HG02759 (cell line): ENCODE results near the gene NDUFS6.
"Not testable (repeated sequence)": the region's sequence is repeated elsewhere in the genome, so short reads cannot be mapped to it uniquely, and the experiment has no call there.

Experiments used
- ATAC-seq: cut with Tn5 transposase; IDR thresholded peaks from one replicate; pipeline ENCODE4 v1.9.1; 2021; ENCODE audit warnings: mild to moderate bottlenecking, moderate library complexity; ENCODE audit not compliant: unreplicated experiment

The NDUFS6 gene

GRCh38 chr5:1830571-1831228 lies 29.5 kb downstream of the NDUFS6 start:
- no peak for ATAC-seq

- no peak for ATAC-seq
Observed at GRCh38 chr5:1831257-1831656, 30.1 kb downstream of the NDUFS6 start.

GRCh38 chr5:1831677-1832313 lies 30.6 kb downstream of the NDUFS6 start:
- no peak for ATAC-seq

- ATAC-seq: no peak
Observed at GRCh38 chr5:1832511-1833250, 31.5 kb downstream of the NDUFS6 start.

GRCh38 chr5:1833264-1834021 lies 32.2 kb downstream of the NDUFS6 start:
- no peak for ATAC-seq

- ATAC-seq: no peak
Observed at GRCh38 chr5:1834022-1834551, 32.9 kb downstream of the NDUFS6 start.

GRCh38 chr5:1834721-1835429 lies 33.7 kb downstream of the NDUFS6 start:
- ATAC-seq: no peak

GRCh38 chr5:1835431-1835830 lies 34.2 kb downstream of the NDUFS6 start:
- ATAC-seq: no peak

- ATAC-seq: no peak
Observed at GRCh38 chr5:1836176-1836890, 35.1 kb downstream of the NDUFS6 start.

- no peak for ATAC-seq
Observed at GRCh38 chr5:1836891-1837880, 36.0 kb downstream of the NDUFS6 start.

- ATAC-seq: no peak
Observed at GRCh38 chr5:1838013-1838412, 36.8 kb downstream of the NDUFS6 start.

- no peak for ATAC-seq
Observed at GRCh38 chr5:1840071-1840547, 38.9 kb downstream of the NDUFS6 start.

- no peak for ATAC-seq
Observed at GRCh38 chr5:1840741-1841521, 39.7 kb downstream of the NDUFS6 start.

- no peak for ATAC-seq
Observed at GRCh38 chr5:1842004-1842819, 41.0 kb downstream of the NDUFS6 start.

GRCh38 chr5:1843761-1844160 lies 42.6 kb downstream of the NDUFS6 start:
- ATAC-seq: not testable (repeated sequence)

GRCh38 chr5:1844708-1845436 lies 43.7 kb downstream of the NDUFS6 start:
- ATAC-seq: no peak
